GM12801 (cell line): Measurements from ENCODE around the gene LRRC43.

Source experiments
- CTCF ChIP-seq: IDR thresholded peaks from one replicate; pipeline ENCODE4 v1.5.1; 2011; ENCODE audit warnings: control low read depth; ENCODE audit not compliant: insufficient read length; ENCODE audit errors: extremely low read depth

The LRRC43 gene

GRCh38 chr12:122189626-122190475, 6.9 kb downstream of the LRRC43 start:
- TF ChIP-seq CTCF = no peak

DNA sequence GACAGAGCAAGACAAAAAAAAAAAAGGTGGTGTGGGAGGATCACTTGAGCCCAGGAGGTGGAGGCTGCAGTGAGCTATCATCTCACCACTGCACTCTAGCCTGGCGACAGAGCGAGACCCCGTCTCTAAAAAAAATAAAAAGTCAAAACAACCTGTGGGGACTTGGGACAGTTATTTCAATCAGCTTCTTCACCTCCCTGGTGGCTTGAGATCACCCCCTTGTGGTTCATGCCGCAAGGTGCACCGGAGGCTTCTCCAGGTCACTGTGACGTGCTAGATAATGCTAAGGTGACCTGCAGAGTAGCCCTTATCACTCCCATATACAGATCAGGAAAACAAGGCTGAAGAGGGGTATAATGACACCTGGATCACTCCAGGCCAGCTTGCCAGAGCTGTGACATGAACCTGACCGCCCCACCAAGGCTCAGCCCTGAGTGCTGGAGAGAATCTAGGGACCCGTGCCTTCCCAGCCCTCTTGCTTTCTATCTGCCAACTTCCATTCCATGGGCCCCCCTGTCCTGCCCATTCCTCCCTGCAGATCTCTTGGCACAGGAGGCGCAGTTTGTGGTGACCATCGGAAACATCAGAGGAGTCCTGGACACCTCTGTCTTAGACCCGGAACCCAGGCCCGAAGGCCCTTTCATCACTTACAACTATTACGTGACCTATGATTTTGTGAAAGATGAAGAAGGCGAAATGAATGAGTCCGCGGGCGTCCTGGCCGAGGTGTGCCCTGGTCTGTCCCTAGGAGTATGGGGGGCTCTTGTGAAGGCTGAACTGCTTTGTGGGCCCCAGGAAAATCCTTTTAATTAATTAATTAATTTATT, 8.1 kb downstream of the LRRC43 start:
- TF ChIP-seq CTCF = peak; percentile 75

DNA sequence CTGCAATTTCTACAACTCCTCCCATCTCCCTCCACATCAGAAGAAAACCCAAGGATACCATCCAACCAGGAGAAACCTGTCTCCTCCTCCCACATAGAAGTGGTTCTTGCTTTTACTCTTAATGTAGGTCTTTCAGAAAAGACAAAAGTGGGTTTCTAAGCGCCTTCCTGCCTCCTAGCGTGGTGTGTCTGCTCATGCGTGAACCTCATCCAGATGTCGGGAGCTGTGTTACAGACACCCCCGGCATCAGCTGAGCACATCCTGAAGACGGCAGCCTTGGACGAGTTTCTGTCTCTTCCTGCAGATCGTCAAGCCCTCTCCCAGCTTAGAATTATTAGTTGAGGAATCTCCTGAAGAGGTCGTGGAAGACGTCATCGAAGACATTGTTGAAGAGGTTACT, 9.5 kb downstream of the LRRC43 start:
- no peak for TF ChIP-seq CTCF

DNA sequence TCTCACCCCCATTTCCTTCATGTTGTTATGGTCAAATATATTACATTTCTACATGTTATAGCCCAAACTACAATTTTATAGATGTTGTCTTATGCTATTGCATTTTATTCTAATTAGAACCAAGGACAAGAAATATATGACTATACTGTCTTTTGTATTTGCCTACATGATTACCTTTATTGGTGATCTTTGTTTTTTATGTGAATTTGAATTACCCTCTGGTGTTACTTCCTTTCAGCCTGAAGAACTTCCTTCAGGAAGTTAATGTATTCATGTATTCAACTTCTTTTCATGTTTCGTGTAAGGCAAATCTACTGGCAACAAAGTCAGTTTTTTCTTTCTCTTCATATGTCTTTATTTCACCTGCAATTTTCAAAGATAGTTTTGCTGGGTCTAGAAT, 11.9 kb downstream of the LRRC43 start:
- TF ChIP-seq CTCF = no peak

DNA sequence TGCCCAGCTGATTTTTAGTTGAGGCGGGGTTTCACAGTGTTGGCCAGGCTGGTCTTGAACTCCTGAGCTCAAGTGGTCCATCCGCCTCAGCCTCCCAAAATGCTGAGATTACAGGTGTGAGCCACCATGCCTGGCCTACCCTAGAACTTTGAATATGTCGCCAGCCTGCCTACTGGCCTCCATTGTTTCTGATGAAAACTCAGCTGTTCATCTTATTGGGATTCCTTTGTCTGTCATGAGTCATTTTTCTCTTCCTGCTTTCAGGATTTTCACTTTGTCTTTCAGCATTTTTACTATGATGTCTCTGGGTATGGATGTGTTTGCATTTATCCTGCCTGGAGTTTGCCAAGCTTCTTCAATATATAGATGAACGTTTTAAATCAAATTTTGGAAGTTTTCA, 12.5 kb downstream of the LRRC43 start:
- no peak for TF ChIP-seq CTCF

DNA sequence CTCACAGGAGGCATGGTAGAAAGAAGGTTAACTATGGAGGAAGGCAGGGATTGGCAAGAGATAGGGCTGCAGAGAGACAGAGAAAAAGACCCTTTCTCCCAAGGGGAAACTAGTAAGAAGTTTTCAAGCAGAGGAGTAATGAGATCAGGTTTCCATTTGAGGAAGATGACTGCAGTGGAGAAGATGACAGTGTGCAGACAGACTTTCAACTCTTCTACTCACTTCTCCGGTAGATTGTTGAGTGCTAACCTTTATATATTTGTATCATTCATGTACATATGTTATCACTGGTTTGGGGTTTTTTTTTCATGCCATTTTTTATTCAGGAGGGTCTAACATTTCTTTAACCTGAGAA, 14.7 kb downstream of the LRRC43 start:
- TF ChIP-seq CTCF = no peak

DNA sequence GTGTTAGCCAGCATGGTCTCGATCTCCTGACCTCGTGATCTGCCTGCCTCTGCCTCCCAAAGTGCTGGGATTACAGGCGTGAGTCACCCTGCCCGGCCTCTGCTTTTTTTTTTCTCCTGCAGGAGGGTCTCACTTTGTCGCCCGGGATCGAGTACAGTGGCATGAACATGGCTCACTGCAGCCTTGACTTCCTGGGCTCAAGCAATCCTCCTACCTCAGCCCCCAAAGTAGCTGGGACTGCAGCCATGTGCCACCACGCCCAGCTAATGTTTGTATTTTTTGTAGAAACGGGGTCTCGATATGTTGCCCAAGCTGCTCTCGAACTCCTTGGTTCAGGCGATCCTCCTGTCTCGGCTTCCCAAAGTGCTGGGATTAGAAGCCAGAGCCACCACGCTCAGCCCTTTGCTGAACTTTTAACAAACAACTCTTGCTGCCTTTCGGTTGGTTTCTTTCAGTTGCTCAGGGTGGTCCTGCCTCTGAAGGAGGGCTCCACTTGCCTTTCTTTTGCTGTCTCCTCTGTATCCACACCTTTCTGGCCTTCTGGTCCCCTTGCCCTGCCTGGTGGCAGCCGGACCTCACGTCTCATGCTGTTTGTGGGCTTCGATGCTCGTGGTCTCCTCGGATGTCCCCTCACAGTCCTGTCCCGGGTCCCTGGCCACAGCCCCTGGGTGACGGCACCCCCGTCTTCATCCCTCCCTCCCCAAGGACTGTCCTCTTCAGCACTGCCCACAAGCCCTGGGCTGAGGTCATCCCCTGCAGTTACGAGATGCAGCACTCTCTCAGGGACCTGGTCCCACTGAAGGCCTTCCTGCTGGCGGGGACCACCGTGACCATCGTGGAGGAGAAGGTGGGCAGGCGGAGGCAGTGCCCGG, 16.8 kb downstream of the LRRC43 start:
- no peak for TF ChIP-seq CTCF
